ENCODE results near the gene CYTH2. TPM values are rescaled to one million over a fixed set of nuclear protein-coding genes. Genes with fewer than 3 reads are reported as not detected.

CYTH2 gene
- total and polyA plus RNA-seq, 2 of the 8 experiments (the other 6 are each of a cell fraction or from before 2014, with no cell fraction given) = 43.7 to 71.4 TPM

DNA sequence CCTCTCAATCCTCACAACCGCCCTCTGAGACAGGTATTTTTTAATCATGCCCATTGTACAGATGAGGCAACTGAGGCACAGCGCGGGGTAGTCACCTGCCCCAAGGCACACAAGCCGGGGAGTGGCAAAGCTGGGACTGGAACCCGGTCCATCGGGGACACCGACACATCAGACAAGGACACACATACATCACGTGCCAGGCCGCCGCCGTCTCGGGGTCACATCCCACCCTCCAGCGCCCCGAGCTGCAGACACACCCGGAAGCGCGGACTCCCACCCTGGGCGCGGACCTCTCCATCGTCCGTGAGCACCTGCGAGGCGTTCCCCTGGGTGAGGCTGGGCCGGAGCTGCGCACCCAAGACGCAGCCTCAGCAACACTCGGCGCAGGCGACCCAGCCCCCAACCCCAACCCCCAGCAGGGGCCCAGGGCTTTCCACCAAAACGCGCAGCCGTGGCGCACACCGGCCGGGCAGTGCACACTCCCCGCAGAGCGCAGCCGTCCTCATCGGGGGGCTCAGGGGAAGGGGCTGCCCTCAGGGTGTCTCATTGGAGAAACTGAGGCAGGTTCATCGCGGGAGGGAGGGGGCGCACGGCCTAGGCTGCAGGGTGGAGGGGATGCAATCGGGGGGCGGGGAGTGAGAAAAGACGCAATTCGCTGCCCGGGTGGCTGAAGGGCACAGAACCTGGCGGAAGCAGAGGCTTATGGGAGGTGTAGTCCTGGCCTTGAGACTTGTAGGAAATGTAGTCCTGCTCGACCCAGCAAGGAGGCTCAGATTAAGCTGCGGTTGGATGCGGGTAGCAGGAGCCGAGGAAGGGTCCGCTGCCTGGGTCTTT, 44.3 kb downstream of the CYTH2 start (continued):
- no peak for TF ChIP-seq EZH2 (IDR thresholded peaks at IDR 0.05; ENCODE audit: low read depth, low read length, severe bottlenecking)
